Daoy (cell line): ENCODE results near the gene ZNF502. TPM values are rescaled to one million over a fixed set of nuclear protein-coding genes. Genes with fewer than 3 reads are reported as not detected.
"Not testable (repeated sequence)": the region's sequence is repeated elsewhere in the genome, so short reads cannot be mapped to it uniquely, and the experiment has no call there.

Experiments used
- DNase-seq: peaks from one replicate; pipeline ENCODE4 v3.0.0-alpha.2; 2015; ENCODE audit warnings: low read depth
- total RNA-seq: library from RNA; depleted of rRNA; stranded (reverse); fragments of >200 nt; shearing (Covaris generic); gene quantifications from 2 replicates; pipeline ENCODE4 v1.2.3, GENCODE V29; 2014; rRNA removed

The ZNF502 gene
- total RNA-seq = 3.6 and 5.7 TPM in 2 replicates

DNA sequence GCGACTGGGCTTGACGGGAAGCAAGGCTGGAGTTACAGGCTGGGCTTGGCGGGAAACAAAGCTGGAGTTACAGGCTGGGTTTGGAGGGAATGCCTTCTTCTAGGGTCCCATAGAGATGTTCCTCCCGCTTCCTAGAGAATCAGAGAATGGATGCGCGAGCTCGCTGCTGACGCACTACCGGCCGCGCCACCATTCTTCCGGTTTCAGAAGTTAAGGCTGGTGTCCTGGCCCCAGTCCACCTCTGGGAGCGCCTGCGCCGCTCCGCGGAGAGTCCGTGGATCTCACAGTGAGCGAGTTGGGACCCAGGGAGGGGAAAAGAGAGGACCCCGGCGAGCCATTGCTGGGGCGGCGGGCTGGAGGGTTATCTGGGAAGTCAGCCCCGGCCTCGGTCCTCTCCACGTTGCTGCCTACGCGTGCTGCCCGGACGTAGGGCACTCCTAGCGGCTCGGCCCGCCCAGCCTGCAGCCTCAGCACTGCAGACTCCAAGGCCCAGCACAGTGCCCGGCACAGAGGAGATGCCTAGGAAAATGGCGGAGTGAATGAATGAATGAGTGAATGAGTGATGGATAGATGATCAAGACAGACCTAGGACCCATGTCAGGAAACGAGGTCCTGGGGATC, at the start of gene ZNF502:
Gene ZNF502, plus strand, starts transcription at position 206 of the 621 bp plus-strand sequence. CDS start 7,602 bp downstream, outside the sequence.
- peak; percentile 82 for DNase-seq

DNA sequence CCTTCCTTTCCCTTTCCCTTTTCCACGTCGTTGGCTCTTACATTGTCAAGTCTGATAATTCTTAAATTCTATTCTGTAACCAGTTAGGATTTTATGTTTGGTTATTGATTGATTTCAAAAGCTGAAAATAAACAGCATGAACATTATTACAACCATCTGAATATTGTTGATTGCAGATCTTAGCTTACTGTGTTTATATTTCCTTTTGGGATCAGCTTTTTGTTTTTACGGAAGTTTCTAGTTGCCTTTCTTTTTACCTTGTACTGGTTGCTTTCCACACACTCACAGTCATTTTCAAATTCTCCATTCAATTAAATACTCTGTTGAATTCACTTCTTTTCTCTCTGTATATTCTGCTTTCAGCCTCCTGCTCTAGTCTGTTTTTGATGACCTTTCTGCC, 47.3 kb upstream of the ZNF502 start:
- DNase-seq = no peak

DNA sequence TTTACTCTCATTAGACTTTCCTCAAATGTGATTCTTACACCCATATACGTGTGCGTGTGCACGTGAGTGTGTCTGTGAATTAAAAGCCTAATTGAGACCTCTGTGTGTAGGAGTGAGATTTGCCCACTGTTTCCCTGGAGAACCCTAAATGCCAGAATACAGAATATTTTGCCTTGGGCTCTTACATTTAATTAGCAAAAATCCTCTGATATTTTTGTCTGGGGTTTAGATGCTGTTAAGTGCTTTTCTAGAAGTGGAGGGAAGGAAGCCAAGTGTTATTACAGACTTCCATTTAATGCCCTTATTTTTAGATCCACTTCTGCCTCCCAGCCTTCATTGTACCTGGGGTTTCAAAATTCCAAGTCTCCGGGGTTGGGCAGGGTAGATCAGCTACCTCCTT, 46.1 kb upstream of the ZNF502 start:
- DNase-seq = no peak

DNA sequence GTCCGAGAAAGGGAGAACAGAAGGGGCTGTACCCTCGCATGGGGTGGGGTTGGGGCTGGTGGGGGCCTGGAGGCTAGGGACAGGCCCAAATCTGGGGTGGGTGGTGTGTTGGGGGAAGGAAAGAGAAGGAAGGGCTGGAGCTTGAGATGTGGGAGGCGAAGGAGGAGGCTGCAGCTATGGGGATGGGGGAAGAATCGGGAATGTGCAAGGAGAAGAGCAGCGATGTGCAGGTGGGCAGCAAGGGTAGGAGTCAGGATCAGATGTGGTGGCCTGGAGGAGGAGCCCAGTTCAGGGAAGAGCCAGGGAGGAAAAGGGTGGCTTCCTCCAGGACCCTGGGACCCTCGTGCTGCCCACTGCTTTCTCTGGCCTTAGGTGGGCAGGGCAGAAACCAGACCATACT, 42.7 kb upstream of the ZNF502 start:
- no peak for DNase-seq

DNA sequence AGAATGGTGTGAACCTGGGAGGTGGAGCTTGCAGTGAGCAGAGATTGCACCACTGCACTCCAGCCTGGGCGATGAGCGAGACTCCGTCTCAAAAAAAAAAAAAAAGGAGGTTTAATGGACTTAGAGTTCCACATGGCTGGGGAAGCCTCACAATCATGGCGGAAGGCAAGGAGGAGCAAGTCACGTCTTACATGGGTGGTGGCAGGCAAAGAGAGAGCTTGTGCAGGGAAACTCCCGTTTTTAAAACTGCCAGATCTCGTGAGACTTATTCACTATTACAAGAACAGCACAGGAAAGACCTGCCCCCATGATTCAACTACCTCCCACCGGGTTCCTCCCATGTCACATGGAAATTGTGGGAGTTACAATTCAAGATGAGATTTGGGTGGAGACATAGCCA, 39.0 kb upstream of the ZNF502 start:
- not testable (repeated sequence) for DNase-seq

DNA sequence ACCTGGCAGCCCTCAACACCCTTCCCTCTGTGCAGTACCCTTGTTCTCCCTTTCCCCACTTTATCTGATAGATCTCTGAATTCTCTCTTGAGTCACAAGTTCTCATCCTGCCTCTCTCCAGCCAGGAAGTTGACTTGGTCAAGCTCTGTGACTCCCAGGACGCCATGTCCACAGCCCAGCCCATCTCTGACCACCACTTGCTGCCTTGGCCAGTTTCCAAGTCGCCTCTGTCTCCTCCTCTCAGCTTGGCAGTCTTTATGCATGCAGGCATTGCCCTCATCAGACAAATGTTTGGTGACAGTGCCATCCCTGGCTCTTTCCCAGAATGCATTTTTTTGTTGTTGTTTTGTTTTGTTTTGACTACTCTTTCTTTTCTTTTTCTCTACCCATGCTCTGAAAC, 38.2 kb upstream of the ZNF502 start:
- no peak for DNase-seq

DNA sequence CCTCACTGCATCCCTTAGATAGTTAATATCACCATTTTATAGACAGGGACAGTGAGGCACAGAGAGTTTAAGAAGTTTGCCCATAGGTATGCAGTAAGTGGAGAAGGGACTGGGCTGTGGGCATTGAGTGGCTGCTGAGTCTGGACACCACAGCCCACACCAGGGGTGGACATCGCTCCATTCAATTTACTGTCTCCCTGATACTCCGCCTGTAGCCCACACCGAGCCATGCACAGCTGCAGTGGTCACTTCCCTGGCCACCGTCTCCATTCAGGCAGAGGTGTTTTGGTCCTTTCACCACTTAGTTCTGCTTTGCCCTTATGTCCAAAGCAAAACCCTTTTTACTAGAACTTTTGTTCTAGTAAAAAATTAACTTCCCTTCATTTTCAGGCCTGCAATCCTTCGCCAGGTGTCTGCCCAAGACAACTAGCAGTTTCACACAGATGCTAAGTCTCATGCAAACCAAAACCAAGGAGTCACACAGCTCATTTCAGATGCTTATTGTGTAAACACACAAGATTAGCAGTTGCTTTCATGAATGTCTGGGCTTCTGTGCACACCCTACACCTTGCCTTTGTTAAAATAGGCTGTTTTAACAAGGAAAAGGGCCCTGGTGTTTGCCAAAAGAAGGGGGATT, 33.9 kb upstream of the ZNF502 start:
- no peak for DNase-seq

DNA sequence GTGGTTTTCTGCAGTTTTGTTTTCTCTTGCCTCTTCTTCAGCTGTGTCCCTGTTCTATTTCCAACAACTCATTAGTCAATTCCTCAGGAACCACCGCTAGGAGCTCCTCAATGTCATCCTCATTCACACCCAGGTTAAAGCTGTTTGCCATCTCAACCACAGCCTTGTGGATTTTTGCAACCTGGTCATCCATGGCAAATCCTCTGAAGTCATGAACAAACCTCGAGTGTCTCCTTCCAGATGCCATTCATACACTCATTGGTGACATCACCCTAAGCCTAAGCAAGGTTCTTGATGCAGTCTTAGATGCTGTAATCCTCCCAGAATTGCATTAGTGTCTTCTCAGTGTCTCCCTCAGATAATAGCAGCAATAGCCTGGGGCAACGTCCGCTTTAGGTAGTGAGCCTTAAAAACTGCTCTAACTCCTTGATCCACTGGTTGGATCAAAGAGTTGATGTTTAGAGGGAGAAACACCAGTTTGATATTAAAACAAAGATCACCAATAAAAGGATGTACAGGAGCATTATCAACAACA, 31.5 kb upstream of the ZNF502 start:
- no peak for DNase-seq

DNA sequence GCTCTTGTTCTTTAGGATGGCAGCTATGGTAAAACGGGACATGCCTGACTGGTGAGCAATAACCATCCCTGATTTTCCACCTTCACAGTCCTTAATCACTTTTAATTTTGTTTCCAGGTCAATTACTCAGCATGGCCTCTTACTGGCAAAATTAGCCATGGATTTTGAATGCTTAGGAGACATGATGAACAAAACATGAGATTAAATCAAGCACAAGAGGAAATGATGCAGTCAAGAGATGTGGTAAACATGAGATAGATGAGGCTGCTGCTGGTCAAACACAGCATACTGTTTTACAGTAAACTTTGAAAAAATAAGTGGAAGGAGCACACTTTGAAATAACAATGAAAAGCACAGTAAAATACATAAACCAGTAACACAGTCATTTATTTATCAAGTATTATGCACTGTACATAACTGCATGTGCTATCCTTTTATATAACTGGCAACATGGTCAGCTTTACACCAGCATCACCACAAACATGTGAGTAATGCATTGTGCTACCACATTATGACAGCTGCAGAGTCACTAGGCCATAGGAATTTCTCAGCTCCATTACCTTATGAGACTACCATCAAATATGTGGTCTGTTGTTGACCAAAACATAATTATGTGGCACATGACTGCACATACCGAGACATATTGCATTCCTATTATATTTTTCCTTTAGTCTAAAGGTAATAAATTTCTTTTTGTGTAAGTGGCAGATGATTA, 30.1 kb upstream of the ZNF502 start:
- DNase-seq = no peak

DNA sequence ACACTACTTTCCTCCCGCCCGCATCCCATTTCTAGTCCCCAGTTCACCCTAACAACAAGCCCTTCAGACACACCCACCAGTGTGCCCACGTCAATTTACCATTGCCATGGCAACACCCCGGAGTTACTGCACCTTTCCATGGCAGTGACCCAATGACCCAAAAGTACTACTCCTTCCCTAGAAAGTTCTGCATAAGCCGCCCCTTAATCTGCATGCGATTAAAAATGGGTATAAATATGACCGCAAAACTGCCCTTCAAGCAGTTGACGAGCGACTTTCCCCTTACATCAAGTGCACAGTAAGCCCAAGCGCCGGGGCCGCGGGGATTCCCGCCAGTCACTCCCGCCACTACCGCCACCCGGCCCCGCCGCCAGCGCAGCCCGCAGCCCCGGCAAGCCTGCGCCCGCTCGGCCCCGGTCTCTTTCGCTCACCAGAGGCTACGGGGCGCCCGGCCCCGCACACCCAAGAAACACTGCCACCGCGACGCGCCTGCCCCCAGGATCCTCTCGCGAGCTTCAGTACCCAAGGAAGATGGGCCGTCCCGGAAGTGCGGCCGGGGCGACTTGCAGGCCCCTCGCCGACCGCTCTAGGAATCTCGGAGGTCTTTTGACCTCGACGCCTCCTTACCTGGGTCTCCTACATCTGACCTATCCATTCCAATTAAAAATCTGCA, 27.2 kb upstream of the ZNF502 start:
- peak; percentile 72 for DNase-seq

DNA sequence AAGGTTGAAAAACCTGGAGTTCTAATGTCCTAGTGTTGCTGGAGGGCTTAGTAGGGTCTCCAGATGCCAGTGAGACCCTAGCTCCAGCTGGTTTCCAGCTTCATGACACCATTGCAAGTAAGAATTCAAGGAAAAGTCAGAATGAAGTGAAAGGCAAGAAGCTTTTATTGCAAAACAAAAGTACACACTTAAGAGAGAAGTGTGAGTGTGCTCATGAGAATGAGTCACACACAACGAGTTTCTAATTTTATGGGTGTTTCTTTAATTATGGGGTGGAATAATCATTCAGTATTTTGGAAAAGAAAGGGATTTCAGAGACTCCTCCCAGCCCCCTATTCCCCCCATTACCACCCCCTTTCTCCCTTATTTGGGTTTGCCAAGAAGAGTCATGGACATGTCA, 24.6 kb upstream of the ZNF502 start:
- DNase-seq = no peak

DNA sequence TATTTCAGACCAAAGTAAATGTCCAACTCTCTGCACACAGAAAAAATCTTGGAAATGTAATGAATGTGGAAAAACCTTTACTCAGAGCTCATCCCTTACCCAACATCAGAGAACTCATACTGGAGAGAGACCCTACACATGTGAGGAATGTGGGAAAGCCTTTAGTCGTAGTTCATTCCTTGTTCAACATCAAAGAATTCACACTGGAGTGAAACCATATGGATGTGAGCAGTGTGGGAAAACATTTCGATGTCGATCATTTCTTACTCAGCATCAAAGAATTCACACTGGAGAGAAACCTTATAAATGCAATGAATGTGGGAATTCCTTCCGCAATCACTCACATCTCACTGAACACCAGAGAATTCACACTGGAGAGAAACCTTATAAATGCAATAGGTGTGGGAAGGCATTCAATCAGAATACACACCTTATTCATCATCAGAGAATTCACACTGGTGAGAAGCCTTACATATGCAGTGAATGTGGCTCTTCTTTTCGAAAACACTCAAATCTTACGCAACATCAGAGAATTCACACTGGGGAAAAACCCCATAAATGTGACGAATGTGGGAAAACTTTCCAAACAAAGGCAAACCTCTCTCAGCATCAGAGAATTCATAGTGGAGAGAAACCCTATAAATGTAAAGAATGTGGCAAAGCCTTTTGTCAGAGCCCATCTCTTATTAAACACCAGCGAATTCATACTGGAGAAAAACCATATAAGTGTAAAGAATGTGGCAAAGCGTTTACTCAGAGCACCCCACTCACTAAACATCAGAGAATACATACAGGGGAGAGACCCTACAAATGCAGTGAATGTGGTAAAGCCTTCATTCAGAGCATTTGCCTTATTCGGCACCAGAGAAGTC, 9.0 kb downstream of the ZNF502 start:
- no peak for DNase-seq

DNA sequence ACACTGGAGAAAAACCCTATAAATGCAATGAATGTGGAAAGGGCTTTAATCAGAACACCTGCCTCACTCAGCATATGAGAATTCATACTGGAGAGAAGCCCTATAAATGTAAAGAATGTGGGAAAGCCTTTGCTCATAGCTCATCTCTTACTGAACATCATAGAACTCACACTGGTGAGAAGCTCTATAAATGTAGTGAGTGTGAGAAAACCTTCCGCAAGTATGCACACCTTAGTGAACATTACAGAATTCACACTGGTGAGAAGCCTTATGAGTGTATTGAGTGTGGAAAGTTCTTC, 9.6 kb downstream of the ZNF502 start:
- no peak for DNase-seq

DNA sequence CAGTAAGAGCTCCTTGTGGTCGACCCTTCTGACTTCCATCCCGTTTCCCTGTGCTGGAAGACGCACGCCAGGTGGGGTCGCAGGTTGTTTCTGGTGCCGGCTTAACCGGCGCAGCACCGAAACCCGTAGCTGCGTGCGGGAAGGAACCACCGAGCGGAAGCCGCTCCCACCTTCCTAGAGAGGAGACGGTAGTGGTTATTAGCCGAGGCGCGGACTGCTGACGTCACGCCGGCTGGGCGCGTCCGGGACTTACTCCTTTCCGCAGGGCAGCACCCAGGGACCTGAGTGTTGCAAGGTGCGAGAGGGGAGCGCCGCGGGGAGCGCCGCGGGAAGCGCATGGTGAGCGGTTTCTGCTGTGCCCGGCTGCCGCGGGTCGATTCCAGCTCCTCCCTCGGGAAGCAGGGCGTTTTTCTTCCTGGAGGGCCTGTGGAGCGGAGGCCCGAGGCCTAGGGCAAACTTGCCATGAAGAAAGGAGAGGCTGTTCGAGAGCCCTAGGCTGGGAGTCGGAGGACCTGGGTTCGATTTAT, 17.0 kb downstream of the ZNF502 start, which contains the start of gene ZNF501:
Gene ZNF501, plus strand, starts transcription at position 252 of the 527 bp plus-strand sequence. CDS start 4,787 bp downstream, outside the sequence.
- peak; percentile 89 for DNase-seq

DNA sequence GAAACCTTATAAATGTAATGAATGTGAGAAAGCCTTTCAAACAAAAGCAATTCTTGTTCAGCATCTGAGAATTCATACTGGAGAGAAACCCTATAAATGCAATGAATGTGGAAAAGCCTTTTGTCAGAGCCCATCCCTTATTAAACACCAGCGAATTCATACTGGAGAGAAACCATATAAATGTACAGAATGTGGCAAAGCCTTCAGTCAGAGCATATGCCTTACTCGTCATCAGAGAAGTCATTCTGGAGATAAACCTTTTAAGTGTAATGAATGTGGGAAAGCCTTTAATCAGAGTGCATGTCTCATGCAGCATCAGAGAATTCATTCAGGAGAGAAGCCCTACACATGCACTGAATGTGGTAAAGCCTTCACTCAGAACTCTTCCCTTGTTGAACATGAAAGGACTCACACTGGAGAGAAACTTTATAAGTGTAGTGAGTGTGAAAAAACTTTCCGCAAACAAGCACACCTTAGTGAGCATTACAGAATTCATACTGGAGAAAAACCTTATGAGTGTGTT, 22.2 kb downstream of the ZNF502 start:
- DNase-seq = no peak

DNA sequence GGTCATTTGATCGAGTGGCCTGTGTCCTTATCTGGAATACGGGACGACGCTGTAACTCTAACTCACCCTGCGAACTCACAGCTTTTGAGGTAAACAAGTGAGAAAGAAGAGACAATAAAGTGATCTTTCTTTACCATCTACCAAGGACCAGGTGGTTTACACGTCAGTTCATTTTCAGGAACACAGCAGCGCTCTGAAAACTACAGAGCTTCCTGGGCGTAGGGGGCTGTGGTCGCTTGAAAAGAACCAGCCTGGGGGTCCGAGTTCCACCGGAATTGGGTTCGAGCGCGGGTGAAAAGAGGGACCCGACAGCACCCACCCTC, 48.6 kb downstream of the ZNF502 start:
- DNase-seq = no peak

DNA sequence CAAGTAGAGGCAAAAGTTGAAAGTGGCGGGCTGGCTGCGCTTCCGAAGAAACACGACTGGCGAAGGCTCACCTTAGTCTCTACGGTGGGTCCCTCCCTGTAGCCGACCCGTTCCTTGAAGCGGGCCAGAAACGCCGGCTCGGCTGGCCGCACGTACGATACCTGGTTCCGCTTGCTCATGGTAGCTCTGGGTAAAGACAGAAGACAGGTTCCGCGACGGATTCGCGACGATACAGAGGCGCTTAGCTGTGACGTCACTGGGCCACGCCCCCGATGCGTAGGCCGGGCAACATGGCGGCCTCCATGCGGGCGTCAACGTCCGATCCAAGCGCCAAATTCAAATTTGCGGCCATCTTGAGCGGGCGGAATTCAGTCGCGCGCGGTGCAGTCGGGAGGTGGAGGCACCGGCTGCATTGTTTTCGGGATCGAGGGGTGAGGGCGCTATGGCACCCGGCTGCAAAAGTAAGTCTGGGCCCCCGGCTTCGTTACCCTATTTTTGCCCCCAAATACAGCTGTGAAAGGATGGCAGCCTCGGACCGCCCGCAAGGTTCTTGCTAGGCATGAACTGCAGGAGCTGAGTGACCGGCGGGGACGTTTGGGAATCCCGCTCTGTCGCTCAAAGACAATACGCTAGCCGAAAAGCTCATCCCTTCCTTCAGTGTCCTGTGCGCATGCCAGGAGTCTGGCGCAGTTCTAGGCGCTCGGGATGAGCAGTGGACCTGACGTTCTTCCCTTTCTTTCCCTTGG, 49.1 kb downstream of the ZNF502 start, which contains the start of the genes KIAA1143 and KIF15:
Gene KIAA1143, minus strand, starts transcription at position 196 of the 746 bp plus-strand sequence. Its CDS starts 17 bp downstream, at position 179.
Gene KIF15, plus strand, starts transcription at position 371 of the 746 bp plus-strand sequence. Its CDS starts 72 bp downstream, at position 443.
- peak; percentile 97 for DNase-seq

DNA sequence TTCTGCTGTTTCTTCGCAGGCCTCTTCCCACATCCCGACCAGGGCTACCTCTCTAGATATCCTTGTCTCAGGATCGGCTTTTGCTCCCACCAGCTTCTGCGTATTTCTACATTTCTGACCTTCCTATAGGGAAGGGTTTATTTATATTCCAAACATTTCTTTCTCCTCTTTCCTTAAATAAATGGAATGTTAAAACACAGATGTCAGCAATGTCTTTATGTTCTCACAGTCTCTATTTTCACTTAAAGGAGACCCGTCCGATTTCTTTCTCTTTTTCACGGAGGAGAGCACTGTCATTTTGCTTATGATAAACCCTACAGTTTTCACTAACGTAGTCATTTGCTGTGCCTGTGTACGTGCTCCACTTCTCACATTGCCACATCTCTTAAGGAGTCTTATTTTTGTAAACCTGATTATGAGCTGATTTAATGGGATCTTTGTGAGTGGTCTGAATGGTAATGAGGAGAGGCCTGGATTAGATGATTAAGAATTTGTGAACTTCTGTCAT, 49.8 kb downstream of the ZNF502 start:
- DNase-seq = peak; percentile 5

DNA sequence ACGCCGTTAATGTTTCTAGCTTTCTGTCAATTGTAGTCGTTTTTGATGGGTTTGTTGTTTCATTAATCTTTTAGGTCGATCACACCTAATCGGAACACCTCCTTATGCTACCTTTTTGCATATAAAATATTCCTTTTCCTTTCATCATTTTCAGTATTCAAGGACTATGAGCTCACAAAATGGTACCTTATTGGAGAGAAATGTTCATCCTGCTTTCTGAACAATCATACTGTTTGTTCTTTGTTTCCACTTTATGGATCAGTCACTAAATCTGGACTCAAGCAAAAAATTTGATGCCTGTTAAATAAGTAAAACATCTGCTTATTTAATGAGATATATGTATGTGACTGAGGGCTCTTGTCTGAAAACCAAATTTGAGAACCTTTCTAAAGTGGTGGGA, 50.2 kb downstream of the ZNF502 start:
- no peak for DNase-seq

DNA sequence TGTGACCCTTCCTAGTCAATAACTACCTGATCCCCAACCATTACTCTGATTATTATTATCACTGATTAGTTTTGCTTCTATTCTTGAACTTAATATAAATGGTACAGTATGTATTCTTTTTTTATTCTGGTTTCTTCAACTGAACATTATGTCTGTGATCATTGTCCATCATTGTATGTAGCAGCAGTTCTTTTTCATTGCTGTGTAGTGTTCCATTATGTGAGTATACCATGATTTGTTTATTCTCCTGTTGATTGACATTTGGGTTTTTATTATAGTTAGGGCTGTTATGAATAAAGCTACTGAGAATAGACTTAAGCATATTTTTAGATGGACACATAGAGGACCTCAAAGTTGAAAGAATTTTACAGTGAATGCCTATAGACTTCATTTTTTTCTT, 51.8 kb downstream of the ZNF502 start:
- DNase-seq = no peak
